GM12892 (cell line): ENCODE data around the gene NEGR1.

Source experiments
- POLR2A ChIP-seq: IDR thresholded peaks from 2 replicates; pipeline ENCODE4 v1.6.1; 2011; ENCODE audit warnings: low read depth, low read length, control low read depth
- POLR2AphosphoS5 ChIP-seq: IDR thresholded peaks from 2 replicates; pipeline ENCODE4 v1.6.1; 2011; ENCODE audit warnings: low read depth, low read length, control low read depth
- TAF1 ChIP-seq: IDR thresholded peaks from 2 replicates; pipeline ENCODE4 v1.6.1; 2011; ENCODE audit warnings: low read depth, mild to moderate bottlenecking, control low read depth, low read length, borderline replicate concordance

DNA sequence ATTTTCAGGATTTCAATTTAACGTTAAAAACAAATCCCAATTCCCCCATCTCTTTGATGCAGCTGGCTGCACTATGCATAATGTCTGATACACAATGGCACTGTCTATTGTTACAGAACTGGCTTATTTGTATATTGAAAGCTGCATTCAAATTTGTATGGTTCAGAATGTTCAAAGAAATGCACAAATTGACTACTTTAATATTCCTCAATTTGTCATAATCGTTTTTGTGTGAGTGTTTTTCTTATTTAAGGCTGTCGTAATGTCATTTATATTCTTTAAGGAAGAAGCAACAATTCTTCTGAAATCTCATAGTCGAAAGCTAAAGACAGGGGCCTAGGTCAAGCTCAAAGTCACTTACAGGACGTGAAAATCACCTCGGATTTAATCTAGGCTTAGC is 860.1 kb downstream of the NEGR1 start:
- no peak for TF ChIP-seq POLR2A
- TF ChIP-seq POLR2AphosphoS5, result no peak
- no peak for TF ChIP-seq TAF1
